GM13977 (cell line): Measurements from ENCODE around the gene KITLG.

Experiments used
- DNase-seq: peaks from one replicate; pipeline ENCODE4 v3.0.0; 2012; ENCODE audit warnings: low spot score
- in situ Hi-C: fragments of 300-500 bp; cut with MboI; formaldehyde crosslinking; loops from one replicate; pipeline ENCODE4 v1.12.0; 2022; ENCODE audit warnings: low sequenced_read_pairs, low pct_unique_long_range_greater_than_20kb, mixed read lengths, inconsistent platforms; ENCODE audit not compliant: unreplicated experiment
- TF ChIP-seq, protein P1 (sequence below): IDR thresholded peaks from 2 replicates; pipeline ENCODE4 v1.5.1; 2012; ENCODE audit warnings: mild to moderate bottlenecking, control low read depth; ENCODE audit not compliant: insufficient read depth; ENCODE audit errors: extremely low read depth, missing control alignments

Gene KITLG

DNA sequence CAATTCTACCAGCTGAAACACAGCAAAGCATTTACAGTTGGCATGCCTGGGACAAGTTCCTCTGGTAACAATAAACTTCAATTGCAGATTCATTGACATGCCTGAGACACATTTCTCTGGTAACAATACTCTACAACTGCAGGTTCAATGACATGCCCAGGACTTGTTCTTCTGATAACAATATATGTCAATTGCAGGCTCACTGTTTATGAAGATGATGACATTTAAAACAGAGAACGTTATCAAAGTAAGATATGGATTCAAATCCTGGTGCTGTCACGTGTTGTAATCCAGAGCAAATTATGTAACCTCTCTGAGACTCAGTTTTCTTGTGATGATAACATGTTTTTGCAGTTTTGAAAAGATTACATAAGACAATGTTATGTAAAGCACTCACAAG lies 20.5 kb downstream of the KITLG start:
- TF ChIP-seq, protein P1, sequence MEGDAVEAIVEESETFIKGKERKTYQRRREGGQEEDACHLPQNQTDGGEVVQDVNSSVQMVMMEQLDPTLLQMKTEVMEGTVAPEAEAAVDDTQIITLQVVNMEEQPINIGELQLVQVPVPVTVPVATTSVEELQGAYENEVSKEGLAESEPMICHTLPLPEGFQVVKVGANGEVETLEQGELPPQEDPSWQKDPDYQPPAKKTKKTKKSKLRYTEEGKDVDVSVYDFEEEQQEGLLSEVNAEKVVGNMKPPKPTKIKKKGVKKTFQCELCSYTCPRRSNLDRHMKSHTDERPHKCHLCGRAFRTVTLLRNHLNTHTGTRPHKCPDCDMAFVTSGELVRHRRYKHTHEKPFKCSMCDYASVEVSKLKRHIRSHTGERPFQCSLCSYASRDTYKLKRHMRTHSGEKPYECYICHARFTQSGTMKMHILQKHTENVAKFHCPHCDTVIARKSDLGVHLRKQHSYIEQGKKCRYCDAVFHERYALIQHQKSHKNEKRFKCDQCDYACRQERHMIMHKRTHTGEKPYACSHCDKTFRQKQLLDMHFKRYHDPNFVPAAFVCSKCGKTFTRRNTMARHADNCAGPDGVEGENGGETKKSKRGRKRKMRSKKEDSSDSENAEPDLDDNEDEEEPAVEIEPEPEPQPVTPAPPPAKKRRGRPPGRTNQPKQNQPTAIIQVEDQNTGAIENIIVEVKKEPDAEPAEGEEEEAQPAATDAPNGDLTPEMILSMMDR, result no peak

DNA sequence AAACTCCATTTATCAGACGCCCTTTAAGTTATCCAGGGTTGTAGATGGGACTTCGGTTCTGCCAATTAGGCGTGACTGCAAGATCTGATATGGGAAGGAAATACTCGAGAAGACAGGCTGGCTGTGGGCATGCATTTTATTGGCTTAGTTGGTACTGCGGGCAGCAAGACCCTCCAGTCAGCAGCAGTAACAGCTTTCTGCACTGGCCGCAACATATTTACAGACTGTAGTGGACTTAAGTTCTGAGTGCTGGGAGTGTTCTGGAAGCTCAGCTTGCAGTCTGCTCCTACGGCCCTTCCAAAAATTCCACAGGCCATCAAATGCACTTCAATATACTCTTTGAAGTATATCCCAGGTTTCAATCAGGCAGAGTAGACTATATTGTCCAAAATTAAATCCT lies 21.1 kb downstream of the KITLG start:
- in situ Hi-C loops, result no loop called here
- TF ChIP-seq, protein P1, result no peak

More for the DNA sequence above, 20.5 kb downstream of the KITLG start:
- no peak for DNase-seq
- in situ Hi-C loops, result no loop called here

DNA sequence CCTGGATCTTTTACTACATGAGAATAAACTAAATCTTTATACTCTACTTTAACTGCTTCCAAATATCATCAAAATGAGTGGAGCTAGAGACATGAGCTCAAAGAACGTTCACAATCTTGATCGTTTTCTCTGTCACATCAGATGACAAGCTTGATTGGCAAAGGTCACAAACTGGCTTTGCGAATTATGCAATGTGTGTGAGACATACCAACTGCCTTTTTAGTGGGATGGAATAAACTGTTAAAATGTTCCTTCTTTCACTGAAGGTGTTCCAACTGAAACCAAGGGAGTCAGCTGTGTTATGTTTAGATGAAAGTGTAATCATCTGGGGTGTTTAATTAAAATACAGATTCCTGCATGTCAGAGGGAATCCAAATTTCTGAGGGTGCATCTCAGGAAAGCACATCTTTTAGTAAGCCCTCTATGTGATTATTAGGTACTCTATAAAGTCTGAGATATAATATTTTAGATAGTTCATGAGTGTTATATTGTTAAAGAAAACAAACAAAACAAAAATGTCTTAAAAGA lies 21.9 kb downstream of the KITLG start:
- no peak for DNase-seq
- in situ Hi-C loops, result no loop called here
- TF ChIP-seq, protein P1, result no peak

More for the DNA sequence above, 21.1 kb downstream of the KITLG start:
- DNase-seq, result no peak

DNA sequence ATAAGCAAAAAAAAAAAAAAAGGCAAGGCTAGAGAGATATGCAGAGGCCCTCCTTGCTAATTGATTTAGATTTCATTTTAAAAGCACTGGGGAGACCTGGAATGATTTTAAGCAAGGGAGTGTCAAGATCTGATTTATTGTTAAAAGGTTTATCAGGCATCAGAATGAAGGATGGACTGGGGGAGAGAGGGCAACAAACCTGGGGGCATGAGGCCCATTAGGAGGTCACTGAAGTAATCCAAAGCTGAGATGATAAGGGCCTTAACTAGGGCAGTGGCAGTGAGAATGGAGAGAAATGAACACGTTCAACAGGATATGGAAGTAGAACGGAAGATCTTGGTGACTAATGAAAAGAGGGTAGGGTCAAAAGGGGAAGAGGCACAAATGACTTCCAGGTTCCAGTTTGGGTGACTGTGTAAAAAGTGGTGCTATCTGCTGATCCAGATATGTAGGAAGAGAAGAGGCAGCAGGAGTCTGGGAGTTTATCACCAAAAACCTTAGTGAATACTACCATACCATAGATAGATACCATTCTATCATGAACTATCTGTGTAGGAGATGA lies 24.0 kb downstream of the KITLG start:
- DNase-seq, result no peak
- TF ChIP-seq, protein P1, result no peak
- in situ Hi-C loops, result no loop called here

DNA sequence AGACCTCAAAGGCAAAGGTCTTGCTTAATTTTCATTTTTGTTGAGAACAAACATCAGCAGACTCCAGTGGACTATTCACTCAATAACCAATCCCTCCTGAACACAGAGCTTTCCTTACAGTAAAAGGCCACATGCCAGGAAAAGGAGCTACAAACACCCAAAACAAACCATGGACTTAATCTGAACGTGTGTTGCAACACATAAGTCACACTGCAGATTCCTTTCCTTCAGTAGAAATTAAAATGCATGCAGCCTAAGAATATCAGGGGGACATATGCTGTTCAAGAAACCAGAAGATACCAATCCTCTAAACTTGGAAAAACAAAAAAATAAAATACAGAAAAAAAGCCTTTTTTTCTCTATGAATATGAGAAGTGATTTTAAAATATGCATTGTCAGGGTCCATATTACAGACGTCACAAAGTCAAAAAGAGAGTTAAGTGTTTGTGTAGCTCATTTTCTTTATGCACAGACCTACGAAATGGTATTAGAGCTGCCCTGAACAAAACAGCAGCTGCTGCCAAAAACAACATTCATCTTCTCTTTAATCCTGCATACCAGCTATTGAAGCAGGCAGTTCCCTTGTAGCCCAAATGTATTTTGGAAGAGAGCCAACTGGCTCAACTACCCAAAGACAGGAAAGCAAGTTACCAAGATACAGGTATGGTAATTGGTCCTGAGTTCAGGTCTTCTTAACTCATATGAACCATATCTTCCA lies 26.2 kb downstream of the KITLG start:
- TF ChIP-seq, protein P1, result no peak
- in situ Hi-C loops, result no loop called here
- no peak for DNase-seq

DNA sequence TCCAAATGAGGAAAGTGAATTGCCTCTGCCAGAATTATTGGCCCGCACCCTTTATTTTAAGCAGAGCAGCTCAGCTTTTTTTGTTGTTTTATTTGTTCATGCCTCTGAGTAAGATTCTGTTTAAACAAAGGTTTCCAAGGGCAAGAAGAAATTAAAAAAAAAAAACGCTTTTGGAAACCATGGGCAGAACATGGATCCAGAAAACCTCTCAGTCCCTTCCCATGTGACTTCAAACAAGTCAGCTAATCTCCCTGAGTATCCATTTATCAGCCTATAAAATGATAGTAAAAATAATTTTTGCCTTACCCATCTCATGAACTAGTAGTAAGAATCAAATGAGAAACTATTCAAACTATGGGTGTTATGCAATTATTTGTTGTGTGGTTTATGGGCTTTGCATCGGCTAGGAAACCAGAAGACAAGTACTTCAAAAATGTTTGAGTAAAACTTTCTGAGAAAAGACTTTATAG lies 27.6 kb downstream of the KITLG start:
- no peak for DNase-seq
- in situ Hi-C loops, result no loop called here
- TF ChIP-seq, protein P1, result no peak
